Activated naive CD8-positive, alpha-beta T cell treated with anti-CD3 and anti-CD28 coated beads, Interleukin-2, amount 50 U/mL, for 24 hours (primary cell): ENCODE data around the gene TPM3.
A peak's percentile ranks its signal among the peaks of the same experiment; 100 is the strongest.
"Not testable (repeated sequence)": the region's sequence is repeated elsewhere in the genome, so short reads cannot be mapped to it uniquely, and the experiment has no call there.

Experiments used
- ATAC-seq: fragments of 150-1000 bp; cut with Tn5 transposase; one replicate; pipeline ENCODE4 v1.10.0; 2021
- DNase-seq: peaks from one replicate; pipeline ENCODE4 v3.0.0; 2021
- H3K27ac Mint-ChIP-seq: one replicate; pipeline ENCODE4 v1.8.0; 2021; ENCODE audit warnings: mild to moderate bottlenecking, mixed read lengths
- H3K27me3 Mint-ChIP-seq: one replicate; pipeline ENCODE4 v1.8.0; 2021; ENCODE audit warnings: mixed read lengths
- H3K36me3 Mint-ChIP-seq: one replicate; pipeline ENCODE4 v1.8.0; 2021; ENCODE audit warnings: low read depth, mixed read lengths
- H3K4me1 Mint-ChIP-seq: one replicate; pipeline ENCODE4 v1.8.0; 2021; ENCODE audit warnings: mixed read lengths
- H3K4me3 Mint-ChIP-seq: one replicate; pipeline ENCODE4 v1.8.0; 2021; ENCODE audit warnings: mild to moderate bottlenecking, moderate library complexity, mixed read lengths
- H3K9me3 Mint-ChIP-seq: one replicate; pipeline ENCODE4 v1.8.0; 2021; ENCODE audit warnings: mixed read lengths

The TPM3 gene

DNA sequence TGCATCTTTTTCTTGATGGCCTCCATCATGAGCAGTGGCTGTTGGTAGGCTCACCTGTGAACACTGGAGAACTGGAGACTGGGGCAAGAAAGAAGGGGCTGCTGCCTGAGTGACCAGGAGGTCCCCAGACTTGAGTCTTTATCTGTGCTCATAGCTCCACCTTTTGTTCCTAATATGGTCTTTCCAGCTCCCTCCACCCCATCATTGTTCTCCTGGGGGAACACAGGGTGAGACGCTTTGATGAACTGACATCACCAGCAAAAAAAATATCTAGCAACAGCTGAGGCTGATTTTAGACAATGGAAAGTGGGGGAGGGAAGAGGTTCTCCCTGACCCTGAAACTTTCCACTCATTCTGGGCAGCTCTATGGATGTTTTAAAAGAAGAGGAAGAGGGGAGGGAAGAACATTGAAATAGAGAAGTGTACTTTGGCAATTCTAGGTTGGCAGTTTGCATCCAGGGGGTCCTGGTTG, at the start of gene TPM3:
TSS of gene TPM3 (minus strand) at position 111 of the 472 bp plus-strand sequence. CDS start at position 29, 82 bp downstream.
- no peak within 1 kb of the TSS for H3K4me3 Mint-ChIP-seq
- H3K27ac Mint-ChIP-seq: no peak within 1 kb of the TSS
- no peaks in the 10 kb centered on the region for H3K9me3 Mint-ChIP-seq
- H3K4me1 Mint-ChIP-seq: peaks cover 9% of the 10 kb centered on the region
- peaks cover 16% of the 10 kb centered on the region for H3K27me3 Mint-ChIP-seq
- H3K36me3 Mint-ChIP-seq: no peaks in the 10 kb centered on the region
- no peak for DNase-seq
- ATAC-seq: peak; percentile 28

DNA sequence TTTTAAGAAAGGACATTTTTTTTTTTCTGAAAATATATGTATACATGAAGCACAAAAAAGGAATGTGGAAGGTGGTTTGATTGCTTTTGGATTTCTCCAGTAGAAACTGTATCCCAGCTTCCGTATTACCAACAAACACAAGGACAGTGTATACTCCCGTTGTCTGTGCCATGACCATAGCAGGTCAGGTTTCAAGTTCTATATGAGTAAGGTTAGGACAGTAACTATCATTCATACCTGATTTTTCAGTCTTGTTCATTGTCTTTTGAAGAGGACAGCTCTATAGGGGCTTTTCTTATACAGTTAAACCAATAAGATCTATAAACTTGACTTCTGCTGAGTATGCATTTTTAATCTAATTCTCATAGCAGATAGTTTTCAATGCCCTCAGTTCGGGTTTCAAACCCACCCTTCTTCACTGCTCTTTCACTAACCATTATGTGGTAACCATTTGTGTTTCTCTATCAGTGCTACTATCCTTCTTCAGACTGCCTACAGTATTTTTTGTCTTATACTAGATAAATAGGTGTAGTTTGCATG, 48.5 kb upstream of the TPM3 start:
- DNase-seq: no peak
- Mint-ChIP-seq H3K4me1 (peaks cover 19% of the 10 kb centered on the region), H3K9me3 (no peaks in the 10 kb centered on the region), H3K27me3 (no peaks in the 10 kb centered on the region), H3K27ac (no peak overlapping the region), H3K36me3 (peaks cover 79% of the 10 kb centered on the region), H3K4me3 (no peak overlapping the region)
- ATAC-seq: no peak

DNA sequence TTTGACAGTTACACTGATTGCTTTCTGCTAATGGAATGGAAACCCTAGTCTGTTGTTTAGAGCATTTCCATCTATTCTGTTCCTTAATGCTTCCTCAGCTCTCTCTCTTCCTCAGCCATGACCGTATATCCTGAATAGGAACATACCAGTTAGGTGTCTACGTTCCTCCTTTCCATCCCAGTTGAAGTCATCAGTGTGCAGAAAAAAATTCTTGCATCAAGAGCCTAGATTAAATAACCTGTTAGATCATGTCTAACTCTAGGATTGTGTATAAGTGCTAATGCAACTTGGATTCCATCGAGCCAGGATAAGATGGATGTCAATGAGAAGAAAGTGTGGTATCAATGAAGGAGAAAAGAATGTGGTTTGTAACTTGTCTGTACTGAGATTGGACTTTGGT, 47.6 kb upstream of the TPM3 start:
- Mint-ChIP-seq H3K27me3 (no peaks in the 10 kb centered on the region), H3K4me3 (no peak overlapping the region), H3K9me3 (no peaks in the 10 kb centered on the region), H3K36me3 (peaks cover 78% of the 10 kb centered on the region), H3K27ac (no peak overlapping the region), H3K4me1 (peaks cover 19% of the 10 kb centered on the region)
- no peak for DNase-seq
- ATAC-seq: no peak

DNA sequence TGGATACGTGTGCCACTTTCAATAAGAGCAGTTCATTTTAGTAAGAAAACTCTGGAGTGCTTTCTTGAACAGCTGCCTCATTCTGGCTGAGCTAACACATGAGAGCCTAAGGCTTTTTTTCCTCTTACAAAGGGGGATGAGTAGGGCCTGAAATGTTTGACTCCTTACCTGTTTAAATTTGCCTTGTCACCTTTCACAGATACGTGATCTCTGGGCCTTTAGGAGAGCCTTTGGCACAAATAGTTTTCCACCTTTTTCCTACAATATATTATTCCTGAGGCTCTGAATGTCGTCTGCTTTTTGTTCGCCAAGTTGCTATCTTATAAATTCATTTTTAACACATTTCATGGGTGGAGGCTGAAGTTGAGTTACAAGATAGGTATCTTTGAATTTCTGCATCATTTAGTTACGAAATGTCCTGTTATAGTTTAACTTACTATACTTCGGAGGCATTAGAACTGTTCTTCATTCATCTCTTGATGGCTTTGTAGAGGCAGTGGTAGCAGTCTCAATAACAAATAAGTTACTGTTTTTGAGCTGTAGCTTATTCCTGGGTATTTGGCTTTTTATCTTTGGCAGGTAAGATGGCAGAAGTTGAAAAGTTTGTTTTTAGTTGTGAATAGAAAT, 46.1 kb upstream of the TPM3 start:
- no peak for ATAC-seq

GRCh38 chr1:154237435-154237834, 45.5 kb upstream of the TPM3 start:
- peaks cover 69% of the 10 kb centered on the region for H3K36me3 Mint-ChIP-seq

More for the DNA sequence above, 46.1 kb upstream of the TPM3 start:
- Mint-ChIP-seq H3K27ac (peak overlapping the region; percentile 5), H3K4me3 (no peak overlapping the region), H3K36me3 (peaks cover 74% of the 10 kb centered on the region), H3K27me3 (no peaks in the 10 kb centered on the region), H3K4me1 (peaks cover 21% of the 10 kb centered on the region), H3K9me3 (no peaks in the 10 kb centered on the region)
- DNase-seq: no peak

DNA sequence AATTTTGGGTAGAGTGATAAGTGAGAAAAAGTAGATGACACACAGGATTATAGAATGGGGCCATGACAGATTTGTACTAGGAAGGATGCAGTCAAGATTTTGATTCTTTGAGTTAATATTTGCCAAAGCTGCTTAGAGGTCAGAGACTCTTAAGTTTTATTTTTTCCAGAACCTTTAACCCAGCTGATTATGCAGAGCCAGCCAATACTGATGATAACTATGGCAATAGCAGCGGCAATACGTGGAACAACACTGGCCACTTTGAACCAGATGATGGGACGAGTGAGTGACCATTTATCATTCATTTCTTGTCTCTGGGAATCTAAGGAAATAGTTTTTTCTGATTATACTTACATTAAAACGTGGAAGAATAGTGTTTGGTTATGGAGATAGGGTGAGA, 45.0 kb upstream of the TPM3 start:
- no peak overlapping the region for H3K27ac Mint-ChIP-seq
- H3K9me3 Mint-ChIP-seq: no peaks in the 10 kb centered on the region
- peaks cover 69% of the 10 kb centered on the region for H3K36me3 Mint-ChIP-seq

More at GRCh38 chr1:154237435-154237834, 45.5 kb upstream of the TPM3 start:
- ATAC-seq (no peak), DNase-seq (no peak)
- peaks cover 21% of the 10 kb centered on the region for H3K4me1 Mint-ChIP-seq
- H3K9me3 Mint-ChIP-seq: no peaks in the 10 kb centered on the region
- H3K27ac Mint-ChIP-seq: peak overlapping the region; percentile 5
- H3K4me3 Mint-ChIP-seq: no peak overlapping the region
- no peaks in the 10 kb centered on the region for H3K27me3 Mint-ChIP-seq

DNA sequence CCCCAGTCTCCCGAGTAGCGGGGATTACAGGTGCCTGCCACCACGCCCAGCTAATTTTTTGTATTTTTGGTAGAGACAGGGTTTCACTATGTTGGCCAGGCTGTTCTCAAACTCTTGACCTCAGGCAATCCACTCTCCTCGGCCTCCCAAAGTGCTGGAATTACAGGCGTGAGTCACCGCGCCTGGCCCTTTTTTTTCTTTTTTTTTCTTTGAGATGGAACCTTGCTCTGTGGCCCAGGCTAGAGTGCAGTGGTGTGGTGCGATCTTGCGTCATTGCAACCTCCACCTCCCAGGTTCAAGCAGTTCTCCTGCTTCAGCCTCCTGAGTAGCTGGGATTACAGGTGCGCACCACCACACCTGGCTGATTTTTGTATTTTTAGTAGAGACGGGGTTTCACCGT, 41.2 kb upstream of the TPM3 start:
- H3K36me3 Mint-ChIP-seq: peaks cover 74% of the 10 kb centered on the region
- not testable (repeated sequence) for H3K9me3 Mint-ChIP-seq, DNase-seq, H3K4me1 Mint-ChIP-seq, H3K27ac Mint-ChIP-seq, ATAC-seq, H3K4me3 Mint-ChIP-seq, H3K27me3 Mint-ChIP-seq

More for the DNA sequence above, 45.0 kb upstream of the TPM3 start:
- H3K4me1 Mint-ChIP-seq: peaks cover 21% of the 10 kb centered on the region
- DNase-seq: no peak
- no peak for ATAC-seq
- H3K4me3 Mint-ChIP-seq: no peak overlapping the region
- no peaks in the 10 kb centered on the region for H3K27me3 Mint-ChIP-seq

- not testable (repeated sequence) for H3K9me3 Mint-ChIP-seq, H3K4me1 Mint-ChIP-seq, ATAC-seq, H3K27ac Mint-ChIP-seq, H3K27me3 Mint-ChIP-seq, H3K4me3 Mint-ChIP-seq, DNase-seq
- peaks cover 68% of the 10 kb centered on the region for H3K36me3 Mint-ChIP-seq
These were observed 39.2 kb upstream of the TPM3 start for GRCh38 chr1:154231112-154231511.

DNA sequence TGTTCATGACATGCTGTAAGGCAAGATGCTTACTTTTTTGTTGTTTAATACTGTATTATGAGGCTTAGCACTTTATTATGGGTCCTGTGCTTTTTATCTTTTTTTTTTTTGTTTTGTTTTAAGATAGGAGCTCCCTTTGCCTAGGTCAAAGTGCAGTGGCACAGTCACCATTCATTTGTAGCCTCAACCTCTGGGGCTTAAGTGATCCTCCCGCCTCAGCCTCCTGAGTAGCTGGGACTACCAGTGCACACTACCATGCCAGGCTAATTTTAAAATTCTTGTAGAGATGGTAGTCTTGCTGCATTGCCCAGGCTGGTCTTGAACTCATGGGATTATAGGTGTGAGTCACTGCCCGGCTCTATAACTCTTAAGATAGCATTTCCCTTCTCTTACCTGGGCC, 33.5 kb upstream of the TPM3 start:
- H3K27me3 Mint-ChIP-seq: peaks cover 4% of the 10 kb centered on the region
- no peak overlapping the region for H3K4me3 Mint-ChIP-seq
- H3K4me1 Mint-ChIP-seq: peaks cover 52% of the 10 kb centered on the region
- H3K36me3 Mint-ChIP-seq: peaks cover 72% of the 10 kb centered on the region
- ATAC-seq (no peak), DNase-seq (no peak)
- H3K9me3 Mint-ChIP-seq: peaks cover 9% of the 10 kb centered on the region
- peak overlapping the region; percentile 46 for H3K27ac Mint-ChIP-seq

DNA sequence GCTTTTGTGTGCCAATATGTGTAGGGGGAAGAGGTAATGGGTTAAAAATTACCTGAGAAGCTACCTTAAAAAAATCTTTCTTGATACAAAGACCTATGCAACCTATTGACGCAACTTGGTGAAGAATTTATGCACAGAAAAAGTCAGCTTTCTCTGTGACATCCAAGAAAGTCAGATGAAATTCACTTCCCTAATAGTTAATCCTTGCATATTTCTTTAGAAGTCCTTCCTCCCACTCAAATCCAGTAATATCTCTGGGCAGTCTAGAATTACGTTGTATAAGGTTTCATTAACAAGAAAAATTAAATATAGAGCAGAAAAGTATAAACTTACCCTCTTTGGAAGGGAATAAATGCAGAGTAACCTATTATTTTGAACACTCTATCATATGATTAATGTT, 31.7 kb upstream of the TPM3 start:
- Mint-ChIP-seq H3K9me3 (peaks cover 9% of the 10 kb centered on the region), H3K36me3 (peaks cover 75% of the 10 kb centered on the region), H3K27me3 (peaks cover 4% of the 10 kb centered on the region), H3K4me3 (peak overlapping the region; percentile 99), H3K27ac (peak overlapping the region; percentile 24), H3K4me1 (peaks cover 61% of the 10 kb centered on the region)
- DNase-seq (no peak), ATAC-seq (no peak)

GRCh38 chr1:154222918-154223317, 31.0 kb upstream of the TPM3 start:
- peaks cover 4% of the 10 kb centered on the region for H3K27me3 Mint-ChIP-seq
- H3K27ac Mint-ChIP-seq: peak overlapping the region; percentile 72
- ATAC-seq (no peak), DNase-seq (no peak)
- peaks cover 75% of the 10 kb centered on the region for H3K36me3 Mint-ChIP-seq
- H3K4me1 Mint-ChIP-seq: peaks cover 68% of the 10 kb centered on the region
- peak overlapping the region; percentile 99 for H3K4me3 Mint-ChIP-seq
- peaks cover 9% of the 10 kb centered on the region for H3K9me3 Mint-ChIP-seq

DNA sequence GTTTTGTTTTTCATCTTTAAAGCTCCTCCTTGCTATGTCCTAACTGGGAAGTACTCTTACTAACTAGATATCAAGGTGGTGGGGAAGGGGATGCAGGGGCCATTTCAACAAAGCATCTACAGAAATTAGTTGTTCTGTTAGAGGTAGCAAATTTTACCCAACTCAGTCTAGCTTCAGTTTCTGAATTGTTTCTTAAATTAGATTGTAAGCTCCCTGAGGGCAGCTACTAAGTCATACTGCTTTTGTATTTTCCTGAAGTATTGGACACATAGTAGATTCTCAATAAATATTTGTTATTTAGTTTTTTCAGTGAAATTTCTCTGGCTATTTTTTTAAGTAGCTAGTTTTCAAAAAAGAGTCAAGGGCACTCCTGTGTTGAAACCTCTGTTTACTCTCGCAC, 30.6 kb upstream of the TPM3 start:
- DNase-seq (no peak), ATAC-seq (no peak)
- Mint-ChIP-seq H3K27me3 (peaks cover 4% of the 10 kb centered on the region), H3K36me3 (peaks cover 77% of the 10 kb centered on the region), H3K4me3 (peak overlapping the region; percentile 99), H3K27ac (peak overlapping the region; percentile 99), H3K9me3 (peaks cover 9% of the 10 kb centered on the region), H3K4me1 (peaks cover 69% of the 10 kb centered on the region)

DNA sequence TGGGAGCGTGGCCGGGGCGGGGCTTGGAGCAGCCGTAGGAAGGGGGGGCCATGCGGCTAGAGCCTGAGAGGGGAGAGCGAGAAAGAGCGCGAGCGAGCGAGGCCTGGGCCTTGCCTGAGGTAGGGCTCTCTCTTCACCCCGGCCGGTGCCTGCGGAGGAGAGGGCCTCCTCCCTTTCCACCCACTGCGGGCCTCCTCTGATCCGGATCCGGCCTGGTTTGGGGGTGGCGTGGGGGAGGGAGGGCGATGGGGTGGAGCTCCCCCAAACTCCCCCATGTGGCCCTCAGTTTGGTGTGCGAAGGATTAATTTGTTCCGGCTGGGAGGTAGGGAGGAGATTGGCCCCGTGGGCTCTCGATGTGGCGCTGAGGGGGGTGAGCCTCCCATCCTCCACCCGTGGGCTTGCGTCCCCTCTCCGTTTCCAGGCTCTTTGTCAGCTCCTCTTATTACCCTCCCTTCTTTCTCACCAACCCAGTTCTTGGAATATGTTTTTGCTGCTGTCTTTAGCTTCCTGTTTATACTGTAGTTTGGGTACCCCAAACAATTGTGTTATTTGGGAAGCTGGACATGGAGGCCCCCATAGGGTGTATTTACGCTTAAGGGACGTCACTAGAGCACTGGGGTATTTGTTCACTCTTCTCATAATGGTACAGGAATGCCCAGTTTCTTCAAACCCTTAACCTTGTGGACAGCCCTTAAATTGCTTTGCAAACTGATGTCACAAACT, 29.5 kb upstream of the TPM3 start:
- H3K27ac Mint-ChIP-seq: peak overlapping the region; percentile 99
- DNase-seq (peak; percentile 71), ATAC-seq (peak; percentile 20)
- H3K4me3 Mint-ChIP-seq: peak overlapping the region; percentile 99
- peaks cover 79% of the 10 kb centered on the region for H3K4me1 Mint-ChIP-seq
- peaks cover 9% of the 10 kb centered on the region for H3K9me3 Mint-ChIP-seq
- H3K36me3 Mint-ChIP-seq: peaks cover 74% of the 10 kb centered on the region
- peaks cover 4% of the 10 kb centered on the region for H3K27me3 Mint-ChIP-seq

- peak overlapping the region; percentile 99 for H3K4me3 Mint-ChIP-seq
- peaks cover 78% of the 10 kb centered on the region for H3K4me1 Mint-ChIP-seq
- peak overlapping the region; percentile 99 for H3K27ac Mint-ChIP-seq
- peaks cover 73% of the 10 kb centered on the region for H3K36me3 Mint-ChIP-seq
- peaks cover 4% of the 10 kb centered on the region for H3K27me3 Mint-ChIP-seq
- H3K9me3 Mint-ChIP-seq: peaks cover 9% of the 10 kb centered on the region
- DNase-seq (no peak), ATAC-seq (no peak)
These were observed 29.0 kb upstream of the TPM3 start for GRCh38 chr1:154220970-154221277.
